ENCODE measurements around the gene ANO4.
"Not testable (repeated sequence)": the region's sequence is repeated elsewhere in the genome, so short reads cannot be mapped to it uniquely, and the experiment has no call there.

Gene ANO4

GRCh38 chr12:101050631-101051030 is 256.1 kb downstream of the ANO4 start:
- no peak for DNase-seq

DNA sequence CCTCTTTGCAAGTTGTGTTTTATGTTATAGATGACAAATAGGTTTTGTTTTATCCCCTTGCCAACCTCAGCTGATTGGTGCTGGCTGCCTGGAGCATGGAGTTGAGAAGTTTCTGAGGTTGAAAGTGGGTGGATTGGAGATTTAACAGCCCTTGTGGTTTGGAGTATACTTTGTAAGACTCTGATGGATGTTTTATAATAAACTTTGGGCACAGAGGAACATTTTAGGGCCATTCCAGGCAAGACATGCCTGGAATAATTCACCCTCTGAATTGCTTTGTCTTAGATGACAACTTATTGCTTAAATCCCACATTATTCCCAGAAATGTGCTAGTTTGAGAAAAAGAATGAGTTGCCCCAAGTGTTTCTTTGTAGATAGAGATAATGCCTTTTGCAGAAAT is 256.6 kb downstream of the ANO4 start:
- no peak for DNase-seq

GRCh38 chr12:101051901-101052550 is 257.4 kb downstream of the ANO4 start:
- peak; percentile 30 to 63 for DNase-seq

- DNase-seq: no peak
Observed at GRCh38 chr12:101053203-101053602, 258.6 kb downstream of the ANO4 start.

- no peak for DNase-seq
Observed at GRCh38 chr12:101055940-101056339, 261.4 kb downstream of the ANO4 start.

DNA sequence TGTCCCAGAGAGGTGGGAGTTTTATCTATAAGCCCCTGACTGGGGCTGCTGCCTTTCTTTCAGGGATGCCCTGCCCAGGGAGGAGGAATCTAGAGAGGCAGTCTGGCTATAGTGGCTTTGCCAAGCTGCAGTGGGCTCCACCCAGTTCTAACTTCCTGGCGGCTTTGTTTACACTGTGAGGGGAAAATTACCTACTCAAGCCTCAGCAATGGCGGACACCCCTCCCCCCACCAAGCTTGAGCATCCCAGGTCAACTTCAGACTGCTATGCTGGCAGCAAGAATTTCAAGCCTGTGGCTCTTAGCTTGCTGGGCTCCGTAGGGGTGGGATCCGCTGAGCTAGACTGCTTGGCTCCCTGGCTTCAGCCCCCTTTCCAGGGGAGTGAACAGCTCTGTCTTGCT is 267.9 kb downstream of the ANO4 start:
- DNase-seq: not testable (repeated sequence)

- DNase-seq: no peak
Observed at GRCh38 chr12:101064721-101065120, 270.1 kb downstream of the ANO4 start.

- DNase-seq: no peak
Observed at GRCh38 chr12:101066489-101066888, 271.9 kb downstream of the ANO4 start.

DNA sequence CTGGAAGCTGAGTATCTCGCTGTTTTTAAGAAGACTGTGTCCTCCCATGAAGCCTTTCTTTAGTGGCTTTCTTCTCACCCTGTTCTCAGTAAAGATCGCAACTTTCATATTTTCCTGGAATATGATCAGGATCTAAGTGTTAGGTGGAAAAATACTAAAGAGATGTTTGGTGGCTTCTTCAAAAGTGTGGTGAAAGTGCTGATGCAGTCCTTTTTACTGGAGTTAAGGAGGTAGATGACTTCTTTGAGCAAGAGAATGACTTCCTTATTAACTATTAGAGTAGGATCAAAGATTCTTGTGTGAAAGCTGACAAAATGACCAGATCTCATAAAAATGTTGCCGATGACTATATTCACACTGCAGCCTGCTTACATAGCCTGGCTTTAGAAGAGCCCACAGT is 273.8 kb downstream of the ANO4 start:
- DNase-seq: no peak

- DNase-seq: peak in 1 of 2 experiments; percentile 4
Observed at GRCh38 chr12:101068836-101069235, 274.3 kb downstream of the ANO4 start.

DNA sequence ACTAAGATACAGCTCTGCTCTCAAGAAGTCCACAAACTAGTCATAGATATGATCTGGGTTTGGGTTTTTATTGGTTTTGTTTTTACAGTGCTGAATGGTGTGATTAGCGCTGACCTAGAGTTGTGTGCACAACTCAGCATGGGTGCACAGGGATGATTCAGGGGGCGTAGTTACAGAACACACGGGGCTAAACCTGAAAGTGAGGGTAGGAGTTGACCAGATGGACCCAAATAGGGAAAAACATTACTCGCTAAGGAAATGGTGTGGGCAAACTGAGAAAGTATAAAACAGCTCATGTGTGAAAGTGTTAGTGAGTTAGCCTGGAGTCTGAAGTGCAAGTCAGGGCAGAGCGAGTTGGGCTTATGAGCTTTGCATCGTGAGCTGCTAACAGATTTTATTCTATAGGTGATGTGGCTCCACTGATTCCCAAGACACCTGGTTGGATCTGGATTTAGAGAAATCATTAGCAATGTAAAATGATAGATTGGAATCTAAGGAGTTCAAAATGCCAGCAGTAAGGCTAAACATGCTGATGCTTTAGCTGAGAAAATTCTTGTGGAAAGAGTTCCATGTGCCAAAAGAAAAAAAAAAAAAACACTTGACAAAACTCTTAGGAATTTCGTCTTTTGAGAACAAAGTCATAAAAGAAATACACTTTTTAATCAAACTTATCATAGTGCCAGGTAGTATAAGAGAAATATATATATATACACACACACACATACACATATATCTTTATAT is 280.5 kb downstream of the ANO4 start:
- DNase-seq: no peak

GRCh38 chr12:101076921-101077320 is 282.3 kb downstream of the ANO4 start:
- DNase-seq: peak; percentile 24 to 79

DNA sequence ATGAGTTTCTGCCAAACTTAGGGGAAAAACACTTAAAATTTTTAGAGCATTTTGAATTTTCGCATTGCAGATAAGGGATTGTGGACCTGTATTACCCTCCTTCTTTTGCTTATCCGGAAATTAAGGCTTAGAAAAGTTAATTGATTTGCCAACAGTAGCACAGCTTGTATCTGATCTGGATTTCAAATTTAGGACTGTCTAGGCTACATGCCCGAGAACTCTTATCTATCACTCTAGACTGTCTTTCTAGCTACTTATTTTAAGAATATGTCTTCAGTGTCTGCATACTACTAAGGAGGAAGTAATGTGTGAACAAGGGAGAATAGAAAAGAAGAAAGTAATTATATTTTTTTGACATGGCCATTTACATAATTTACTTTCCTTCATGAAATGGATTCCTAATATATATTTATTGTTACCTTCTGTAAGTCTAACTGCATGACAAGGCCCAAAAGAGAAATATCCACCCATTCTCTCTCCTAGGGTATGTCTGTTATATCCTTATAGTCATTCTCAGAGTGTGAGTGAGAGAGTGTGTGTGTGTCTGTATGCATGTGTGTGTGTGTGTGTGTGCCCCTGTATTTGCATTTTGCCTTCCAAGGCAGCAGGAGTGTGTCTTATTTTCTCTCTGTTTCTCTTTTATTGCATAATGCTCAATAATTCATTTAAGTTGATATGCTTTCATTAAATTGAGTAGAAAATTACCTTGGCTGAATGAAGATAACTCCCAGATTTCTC is 283.4 kb downstream of the ANO4 start:
- DNase-seq: no peak

GRCh38 chr12:101078536-101079285 is 284.1 kb downstream of the ANO4 start:
- peak in 1 of 2 experiments; percentile 11 for DNase-seq

GRCh38 chr12:101082706-101083105 is 288.1 kb downstream of the ANO4 start:
- no peak for DNase-seq

GRCh38 chr12:101086490-101087135 is 292.0 kb downstream of the ANO4 start:
- no peak for DNase-seq

GRCh38 chr12:101087920-101088319 is 293.3 kb downstream of the ANO4 start:
- no peak for DNase-seq

DNA sequence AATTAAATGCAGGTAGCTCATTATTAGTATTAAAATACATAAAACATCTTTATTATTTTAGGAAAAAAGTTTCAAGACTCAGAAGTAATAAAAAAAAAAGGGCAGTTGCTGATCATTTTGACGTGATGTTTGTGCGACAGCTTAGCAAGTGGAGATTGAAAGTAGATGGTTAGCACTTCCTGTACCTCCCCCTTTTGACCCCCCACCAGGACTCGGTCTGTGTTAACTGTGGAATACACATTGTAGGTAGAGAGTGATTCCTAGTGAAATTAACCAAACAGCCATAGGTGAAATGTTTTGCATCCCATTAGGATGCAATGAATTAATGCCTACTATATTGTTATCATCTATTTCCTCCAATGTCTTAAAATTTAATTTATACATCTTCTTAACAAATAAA is 294.7 kb downstream of the ANO4 start:
- no peak for DNase-seq

DNA sequence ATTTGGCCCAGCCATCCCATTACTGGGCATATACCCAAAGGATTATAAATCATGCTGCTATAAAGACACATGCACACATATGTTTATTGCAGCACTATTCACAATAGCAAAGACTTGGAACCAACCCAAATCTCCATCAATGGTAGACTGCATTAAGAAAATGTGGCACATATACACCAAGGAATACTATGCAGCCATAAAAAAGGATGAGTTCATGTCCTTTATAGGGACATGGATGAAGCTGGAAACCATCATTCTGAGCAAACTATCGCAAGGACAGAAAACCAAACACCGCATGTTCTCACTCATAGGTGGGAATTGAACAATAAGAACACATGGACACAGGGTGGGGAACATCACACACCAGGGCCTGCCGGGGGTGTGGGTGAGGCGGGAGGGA is 295.6 kb downstream of the ANO4 start:
- not testable (repeated sequence) for DNase-seq

DNA sequence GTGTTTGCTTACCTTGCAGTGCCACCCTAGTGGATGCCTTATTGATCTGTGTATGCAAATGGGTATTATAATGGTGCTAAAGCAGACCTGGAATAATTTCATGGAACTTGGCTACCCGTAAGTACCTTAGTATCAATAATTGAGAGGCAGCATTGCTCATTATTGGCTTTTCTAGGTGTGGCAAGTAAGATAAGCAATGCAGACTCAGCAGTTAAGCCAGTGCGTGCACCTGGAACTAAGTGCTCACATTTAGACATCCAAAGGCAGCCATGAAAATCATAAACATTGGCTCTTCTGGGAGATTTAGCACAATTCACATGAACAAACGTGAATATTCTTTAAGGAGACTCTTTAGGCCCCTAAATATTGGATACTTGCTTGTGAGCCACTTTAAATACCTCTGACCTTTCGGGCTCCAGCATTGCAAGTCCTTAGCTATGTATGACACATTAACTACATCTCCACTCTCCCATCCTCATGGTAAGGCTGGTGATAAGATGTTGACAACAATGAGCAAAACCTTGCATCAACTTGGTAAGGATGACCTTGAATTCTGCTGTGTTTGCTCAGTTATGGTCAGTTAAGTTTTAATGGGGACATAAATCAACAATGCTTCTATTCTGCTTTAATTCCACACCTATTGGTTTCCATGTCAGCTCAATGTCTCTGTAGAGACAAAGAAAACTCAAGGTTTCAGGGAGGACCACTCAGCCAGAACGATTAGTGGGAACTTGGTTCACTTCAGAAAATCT is 303.4 kb downstream of the ANO4 start:
- DNase-seq: no peak

GRCh38 chr12:101107032-101107763 is 312.6 kb downstream of the ANO4 start:
- no peak for DNase-seq

Data from NCI-H446 (cell line).